SK-N-SH (cell line): ENCODE measurements around the gene MARCHF3. TPM values are rescaled to one million over a fixed set of nuclear protein-coding genes. Genes with fewer than 3 reads are reported as not detected.

Source experiments
- CTCF ChIA-PET: fragments of 300-600, 350-600 bp; formaldehyde crosslinking; extraction: SDS; loops from one replicate; lab custom pipeline; 2021; lab: Yijun Ruan, JAX
- POLR2A ChIA-PET: fragments of 350-600 bp; sonication (Branson Sonifier 250); formaldehyde crosslinking; extraction: SDS; loops from one replicate; lab custom pipeline; 2020; ENCODE audit warnings: antibody characterized with exemption, inconsistent platforms; lab: Yijun Ruan, JAX
- DNase-seq: peaks from one replicate; pipeline ENCODE4 v3.0.0; 2012
- H2AFZ ChIP-seq: fragments of 200-600 bp; sonication (generic); 2 replicates; pipeline ENCODE4 v1.8.1; 2016; ENCODE audit warnings: antibody characterized with exemption, mild to moderate bottlenecking, low read depth
- H3F3A ChIP-seq: fragments of 200-600 bp; sonication (generic); replicated peaks from 2 replicates; pipeline ENCODE3; 2016; ENCODE audit warnings: antibody characterized with exemption, mild to moderate bottlenecking; ENCODE audit not compliant: insufficient read depth
- H3K27ac ChIP-seq, 2 experiments: fragments of 200-500 bp in 1 of 2; fragments of 200-600 bp in 1 of 2; sonication (Bioruptor generic) in 1 of 2; sonication (generic), shearing (Covaris generic) in 1 of 2; 2 replicates each; pipeline versions ENCODE4 v1.5.1 to v1.6.1; 2014 to 2016; ENCODE audit warnings: low read depth in 2 of 2, inconsistent platforms in 1 of 2, low read length in 1 of 2, mild to moderate bottlenecking in 1 of 2, mixed read lengths in 1 of 2
- H3K27me3 ChIP-seq: fragments of 200-600 bp; sonication (generic), shearing (Covaris generic); 2 replicates; pipeline ENCODE4 v1.6.1; 2016; ENCODE audit warnings: mixed run types; ENCODE audit not compliant: insufficient read depth
- H3K36me3 ChIP-seq, 2 experiments: fragments of 200-500 bp in 1 of 2; fragments of 200-600 bp in 1 of 2; sonication (Bioruptor generic) in 1 of 2; sonication (generic) in 1 of 2; replicated peaks in 1 of 2; 2 replicates each; pipeline versions ENCODE3 to v1.5.1; 2014 to 2016; ENCODE audit warnings: low read length in 1 of 2, mild to moderate bottlenecking in 1 of 2; ENCODE audit not compliant: insufficient read depth in 2 of 2, control insufficient read depth in 1 of 2
- H3K4me1 ChIP-seq, 2 experiments: fragments of 200-500 bp in 1 of 2; fragments of 200-600 bp in 1 of 2; sonication (Bioruptor generic) in 1 of 2; sonication (generic), shearing (Covaris generic) in 1 of 2; 2 replicates each; pipeline versions ENCODE4 v1.5.1 to v1.6.1; 2014 to 2016; ENCODE audit warnings: low read depth in 1 of 2, low read length in 1 of 2, mixed run types in 1 of 2; ENCODE audit not compliant: insufficient read depth in 2 of 2, control insufficient read depth in 1 of 2
- H3K4me2 ChIP-seq: fragments of 200-600 bp; sonication (generic), shearing (Covaris generic); 2 replicates; pipeline ENCODE4 v1.6.1; 2017; ENCODE audit warnings: mixed run types
- H3K4me3 ChIP-seq, 2 experiments: fragments of 200-500 bp in 1 of 2; fragments of 200-600 bp in 1 of 2; sonication (Bioruptor generic) in 1 of 2; sonication (generic), shearing (Covaris generic) in 1 of 2; 2 replicates each; pipeline versions ENCODE4 v1.5.1 to v1.8.1; 2014 to 2016; ENCODE audit warnings: low read depth in 2 of 2, inconsistent platforms in 1 of 2, low read length in 1 of 2, mild to moderate bottlenecking in 1 of 2, mixed read lengths in 1 of 2, moderate library complexity in 1 of 2
- H3K79me2 ChIP-seq: fragments of 200-600 bp; sonication (generic); 2 replicates; pipeline ENCODE4 v1.8.1; 2017; ENCODE audit warnings: mild to moderate bottlenecking; ENCODE audit not compliant: insufficient read depth
- H3K9ac ChIP-seq: fragments of 200-600 bp; sonication (generic); 2 replicates; pipeline ENCODE4 v1.6.1; 2017; ENCODE audit warnings: mixed run types
- H3K9me2 ChIP-seq: fragments of 200-600 bp; sonication (generic); 2 replicates; pipeline ENCODE4 v1.6.1; 2017; ENCODE audit warnings: mixed run types
- H3K9me3 ChIP-seq: fragments of 200-600 bp; sonication (generic); 2 replicates; pipeline ENCODE4 v1.6.1; 2017; ENCODE audit warnings: mixed run types, mild to moderate bottlenecking, moderate library complexity
- H4K20me1 ChIP-seq: fragments of 200-600 bp; sonication (generic); 2 replicates; pipeline ENCODE4 v1.6.1; 2017; ENCODE audit warnings: mild to moderate bottlenecking, mixed run types; ENCODE audit not compliant: insufficient read depth
- EP300 ChIP-seq, 2 experiments: IDR thresholded peaks; 2 replicates each; pipeline versions ENCODE4 v1.4.0 to v1.6.1; 2012; ENCODE audit warnings: borderline replicate concordance in 1 of 2, low read depth in 1 of 2, low read length in 1 of 2
- FOXM1 ChIP-seq: IDR thresholded peaks from 2 replicates; pipeline ENCODE4 v1.4.0; 2012; ENCODE audit warnings: low read depth, mild to moderate bottlenecking
- GATA2 ChIP-seq: sonication (generic); formaldehyde crosslinking; IDR thresholded peaks from 2 replicates; pipeline ENCODE4 v1.5.0; 2020; ENCODE audit warnings: mild to moderate bottlenecking, missing genetic modification reagents
- MEF2A ChIP-seq: IDR thresholded peaks from 2 replicates; pipeline ENCODE4 v1.4.0; 2012; ENCODE audit warnings: low read depth, borderline replicate concordance
- NFIC ChIP-seq: IDR thresholded peaks from 2 replicates; pipeline ENCODE4 v1.4.0; 2012; ENCODE audit warnings: borderline replicate concordance
- POLR2AphosphoS5 ChIP-seq: IDR thresholded peaks from 2 replicates; pipeline ENCODE4 v1.6.1; 2012; ENCODE audit warnings: low read depth, low read length
- SMC3 ChIP-seq: IDR thresholded peaks from 2 replicates; pipeline ENCODE4 v1.6.1; 2012; ENCODE audit warnings: low read depth, low read length, improper control_type of control experiment
- WGBS: methylation state at CpG from one replicate; pipeline ENCODE4 v1.1.6; 2017; ENCODE audit warnings: low lambda C conversion rate; 5-methylcytosine and 5-hydroxymethylcytosine counted together
- polyA plus RNA-seq, 3 experiments: library from polyadenylated mRNA; depleted of rRNA; stranded (reverse); fragments of >200 nt; gene quantifications; 2 replicates each; pipeline ENCODE4 v1.2.3, GENCODE V29; 2012
- TF ChIP-seq, protein P1 (sequence below): fragments of 150-350 bp; IDR thresholded peaks from 2 replicates; pipeline ENCODE4 v1.6.1; 2017; ENCODE audit warnings: antibody characterized with exemption, low read length, low read depth, borderline replicate concordance
- TF ChIP-seq, protein P2 (sequence below): IDR thresholded peaks from 2 replicates; pipeline ENCODE4 v1.4.0; 2012; ENCODE audit warnings: low read depth

Gene MARCHF3
- polyA plus RNA-seq, 1 of the 3 experiments (the other 2 are of a cell fraction) = 21.5 TPM

DNA sequence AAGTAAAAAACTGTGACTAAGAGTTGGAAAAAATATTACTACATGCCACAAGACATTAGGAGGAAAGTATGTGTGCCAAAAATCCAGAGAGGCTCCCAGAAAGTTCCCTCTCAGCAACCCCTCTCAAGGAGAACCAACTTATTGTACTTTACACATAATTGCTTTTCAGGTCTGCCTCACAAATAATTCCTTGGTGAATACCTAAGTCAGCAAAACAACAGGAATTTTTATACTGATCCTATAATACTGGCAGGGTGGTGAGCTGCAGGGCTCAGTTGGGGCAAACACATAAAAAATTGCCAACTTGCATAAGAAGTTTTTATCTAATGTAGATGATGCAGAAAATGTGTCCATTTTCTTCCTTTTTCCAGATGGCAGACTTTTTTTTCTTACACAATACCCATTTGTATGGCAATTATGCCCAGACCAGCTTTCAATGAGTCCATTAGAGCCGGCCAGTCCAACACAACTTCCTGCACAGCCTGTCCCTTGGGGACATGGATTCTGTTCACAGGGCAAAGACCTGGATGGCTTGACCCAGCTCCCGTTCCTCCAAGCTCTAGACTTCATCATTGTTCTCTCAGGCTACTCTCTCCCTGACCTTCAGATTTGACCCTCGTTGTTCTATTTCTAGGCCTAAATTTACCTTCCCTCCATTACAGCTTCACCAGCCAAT is 31.3 kb downstream of the MARCHF3 start:
- Histone ChIP-seq H3K9me2 (no peaks in the 10 kb centered on the region), H4K20me1 (no peaks in the 10 kb centered on the region), H2AFZ (no peak overlapping the region), H3K36me3 (no peaks in the 10 kb centered on the region), H3K4me2 (0 out of 2 replicates have a peak overlapping the region, but pooled peaks have one; percentile 16), H3K9ac (no peak overlapping the region), H3K79me2 (peaks cover 52% of the 10 kb centered on the region; the same call in 1 of the 2 replicates), H3K27ac (peak overlapping the region in 1 of 2 experiments; percentile 91; a peak in 2 of 4 replicates), H3K27me3 (no peaks in the 10 kb centered on the region), H3K4me1 (peaks cover 27 to 48% of the 10 kb centered on the region in 2 experiments), H3K4me3 (no peak overlapping the region), H3F3A (peaks cover 24% of the 10 kb centered on the region), H3K9me3 (no peaks in the 10 kb centered on the region)
- DNase-seq = no peak
- ChIA-PET POLR2A (no interaction called here), CTCF (interaction anchor here (0.6 kb wide), 2 partner anchors 10 to 61 kb away, joined by 3 read pairs; no protein-coding TSS in a partner anchor)
- no peak for TF ChIP-seq GATA2
- TF ChIP-seq, protein P1, sequence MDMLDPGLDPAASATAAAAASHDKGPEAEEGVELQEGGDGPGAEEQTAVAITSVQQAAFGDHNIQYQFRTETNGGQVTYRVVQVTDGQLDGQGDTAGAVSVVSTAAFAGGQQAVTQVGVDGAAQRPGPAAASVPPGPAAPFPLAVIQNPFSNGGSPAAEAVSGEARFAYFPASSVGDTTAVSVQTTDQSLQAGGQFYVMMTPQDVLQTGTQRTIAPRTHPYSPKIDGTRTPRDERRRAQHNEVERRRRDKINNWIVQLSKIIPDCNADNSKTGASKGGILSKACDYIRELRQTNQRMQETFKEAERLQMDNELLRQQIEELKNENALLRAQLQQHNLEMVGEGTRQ = no peak
- TF ChIP-seq SMC3 = no peak
- 0 out of 4 replicates have a peak, but pooled peaks of 1 of the 2 experiments have one; percentile 41 for TF ChIP-seq EP300 (IDR thresholded peaks at IDR 0.05; ENCODE audit: borderline replicate concordance in 1 of 2, low read depth in 1 of 2, low read length in 1 of 2)
- 81% methylated on average over 3 of the region's 3 CpGs for WGBS

DNA sequence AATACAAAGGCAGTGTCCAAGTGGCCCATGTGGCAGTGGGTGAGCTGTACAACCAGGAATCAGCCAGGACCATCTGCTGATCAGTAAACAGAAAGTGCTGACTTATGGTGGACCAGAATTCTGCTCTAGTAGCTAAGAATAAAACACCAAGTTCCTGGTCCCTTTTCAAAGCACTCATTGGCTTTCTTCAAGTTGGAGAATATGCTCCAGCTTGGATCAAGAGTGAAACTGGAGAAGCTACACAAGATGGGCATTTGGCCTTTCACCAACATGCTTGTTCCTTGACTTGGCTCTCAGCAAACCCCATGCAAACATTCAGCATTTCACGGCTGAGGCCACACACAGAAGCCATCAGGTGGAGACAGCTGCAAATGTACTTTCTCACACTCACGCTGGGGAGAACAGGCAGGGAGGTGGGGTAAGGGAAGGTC is 32.1 kb downstream of the MARCHF3 start:
- Histone ChIP-seq H3K9me3 (no peaks in the 10 kb centered on the region), H3K4me2 (0 out of 2 replicates have a peak overlapping the region, but pooled peaks have one; percentile 16), H3K27me3 (no peaks in the 10 kb centered on the region)
- no peak for DNase-seq
- TF ChIP-seq MEF2A (no peak), NFIC (0 out of 2 replicates have a peak, but pooled peaks have one; percentile 10), POLR2AphosphoS5 (no peak), FOXM1 (no peak), GATA2 (no peak)
- TF ChIP-seq, protein P2, sequence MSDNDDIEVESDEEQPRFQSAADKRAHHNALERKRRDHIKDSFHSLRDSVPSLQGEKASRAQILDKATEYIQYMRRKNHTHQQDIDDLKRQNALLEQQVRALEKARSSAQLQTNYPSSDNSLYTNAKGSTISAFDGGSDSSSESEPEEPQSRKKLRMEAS = no peak
- TF ChIP-seq, all 33 proteins: peak for 1
- Histone ChIP-seq H3K9me2 (no peaks in the 10 kb centered on the region), H3F3A (peaks cover 24% of the 10 kb centered on the region), H3K27ac (peak overlapping the region in 1 of 2 experiments; percentile 91; a peak in 2 of 4 replicates), H3K79me2 (peaks cover 55% of the 10 kb centered on the region; the same call in 1 of the 2 replicates), H3K4me1 (peaks cover 27 to 48% of the 10 kb centered on the region in 2 experiments), H3K4me3 (no peak overlapping the region), H3K36me3 (no peaks in the 10 kb centered on the region), H4K20me1 (no peaks in the 10 kb centered on the region), H2AFZ (no peak overlapping the region), H3K9ac (no peak overlapping the region)
- ChIA-PET POLR2A (no interaction called here), CTCF (interaction anchor here (0.6 kb wide), 1 partner anchor 62 kb away, joined by 3 read pairs; no protein-coding TSS in a partner anchor)
- WGBS = 72% methylated on average over 2 of the region's 2 CpGs
